H1 (cell line): ENCODE measurements around the gene MAP3K13. TPM values are rescaled to one million over a fixed set of nuclear protein-coding genes. Genes with fewer than 3 reads are reported as not detected.

Experiments
- CTCF ChIA-PET: fragments of 300-600 bp; sonication (Branson Sonifier 250); formaldehyde crosslinking; loops from one replicate; lab custom pipeline; 2021; ENCODE audit not compliant: partially characterized antibody; lab: Charles Lee
- POLR2A ChIA-PET: fragments of 300-600 bp; sonication (Branson Sonifier 250); formaldehyde crosslinking; loops from one replicate; lab custom pipeline; 2021; ENCODE audit warnings: inconsistent platforms; ENCODE audit not compliant: partially characterized antibody; lab: Charles Lee
- DNase-seq, 2 experiments: peaks; one replicate each; pipeline versions ENCODE4 v3.0.0 to v3.0.0-alpha.2; 2010 to 2022; ENCODE audit warnings: low spot score in 2 of 2, low read depth in 1 of 2, mixed read lengths in 1 of 2
- FAIRE-seq: peaks from 2 replicates; lab custom pipeline; 2011; peaks lifted over from hg19 to GRCh38; lab: Jason Lieb, UNC
- H2AFZ ChIP-seq: 2 replicates; pipeline ENCODE4 v1.8.1; 2012; ENCODE audit warnings: low read length, inconsistent platforms
- H2AK5ac ChIP-seq: 2 replicates; pipeline ENCODE4 v1.6.1; 2013; ENCODE audit warnings: low read depth, low read length
- H2BK120ac ChIP-seq: replicated peaks from 2 replicates; pipeline ENCODE3; 2013; ENCODE audit warnings: low read depth, low read length, inconsistent platforms
- H2BK12ac ChIP-seq: 2 replicates; pipeline ENCODE4 v1.6.1; 2013; ENCODE audit warnings: low read depth, low read length
- H2BK15ac ChIP-seq: 2 replicates; pipeline ENCODE4 v1.6.1; 2013; ENCODE audit warnings: low read length
- H2BK20ac ChIP-seq: 2 replicates; pipeline ENCODE4 v1.6.1; 2013; ENCODE audit warnings: low read length
- H2BK5ac ChIP-seq: 2 replicates; pipeline ENCODE4 v1.6.1; 2013; ENCODE audit warnings: low read depth, low read length
- H3K14ac ChIP-seq: 2 replicates; pipeline ENCODE4 v1.6.1; 2013; ENCODE audit warnings: inconsistent platforms; ENCODE audit not compliant: insufficient read length
- H3K18ac ChIP-seq: 2 replicates; pipeline ENCODE4 v1.6.1; 2013; ENCODE audit warnings: low read length; ENCODE audit errors: extremely low read depth
- H3K23ac ChIP-seq: 2 replicates; pipeline ENCODE4 v1.6.1; 2013; ENCODE audit warnings: inconsistent platforms; ENCODE audit not compliant: insufficient read length
- H3K23me2 ChIP-seq: 2 replicates; pipeline ENCODE4 v1.6.1; 2013; ENCODE audit warnings: low read depth, low read length
- H3K27ac ChIP-seq: 2 replicates; pipeline ENCODE4 v1.6.1; 2011; ENCODE audit warnings: low read depth, low read length, inconsistent platforms
- H3K27me3 ChIP-seq, 4 experiments: replicated peaks in 1 of 4; 1 replicate in 1 of 4; 2 replicates in 3 of 4; pipeline versions ENCODE4 v1.6.1 to v1.8.1; 2011 to 2013; ENCODE audit warnings: low read length in 3 of 4, mild to moderate bottlenecking in 3 of 4, inconsistent platforms in 2 of 4, mixed read lengths in 2 of 4, moderate library complexity in 1 of 4; ENCODE audit not compliant: control insufficient read depth in 3 of 4, insufficient read depth in 3 of 4; ENCODE audit errors: extremely low read depth in 1 of 4
- H3K36me3 ChIP-seq, 4 experiments: 2 replicates each; pipeline versions ENCODE4 v1.6.1 to v1.8.1; 2011 to 2013; ENCODE audit warnings: mild to moderate bottlenecking in 4 of 4, low read length in 3 of 4, moderate library complexity in 2 of 4, control low read depth in 1 of 4, inconsistent platforms in 1 of 4; ENCODE audit not compliant: insufficient read depth in 4 of 4, control insufficient read depth in 2 of 4
- H3K4ac ChIP-seq: replicated peaks from 2 replicates; pipeline ENCODE3; 2013; ENCODE audit warnings: low read length, low read depth, mixed read lengths, inconsistent platforms; ENCODE audit not compliant: insufficient read length
- H3K4me1 ChIP-seq, 4 experiments: replicated peaks in 1 of 4; 1 replicate in 1 of 4; 2 replicates in 3 of 4; pipeline versions ENCODE4 v1.6.1 to v1.8.1; 2011 to 2013; ENCODE audit warnings: low read length in 3 of 4, inconsistent platforms in 2 of 4, mixed read lengths in 1 of 4; ENCODE audit not compliant: insufficient read depth in 4 of 4, control insufficient read depth in 3 of 4
- H3K4me2 ChIP-seq, 2 experiments: 2 replicates each; pipeline versions ENCODE4 v1.6.1 to v1.8.1; 2011 to 2013; ENCODE audit warnings: low read depth in 2 of 2, low read length in 2 of 2, control low read depth in 1 of 2, inconsistent platforms in 1 of 2, mild to moderate bottlenecking in 1 of 2; ENCODE audit not compliant: insufficient read depth in 1 of 2
- H3K4me3 ChIP-seq, 4 experiments: fragments of 200-600, 300-600 bp in 1 of 4; sonication (generic), shearing (Covaris generic), sonication (Bioruptor Twin) in 1 of 4; 2 replicates each; pipeline versions ENCODE4 v1.5.1 to v1.8.1; 2011 to 2016; ENCODE audit warnings: low read length in 4 of 4, low read depth in 3 of 4, control low read depth in 2 of 4, inconsistent platforms in 2 of 4, mild to moderate bottlenecking in 2 of 4, mixed read lengths in 1 of 4, moderate library complexity in 1 of 4; ENCODE audit not compliant: insufficient read depth in 2 of 4; ENCODE audit errors: extremely low read depth in 1 of 4
- H3K56ac ChIP-seq: replicated peaks from 2 replicates; pipeline ENCODE3; 2013; ENCODE audit warnings: low read depth, mild to moderate bottlenecking, mixed read lengths, low read length, inconsistent platforms; ENCODE audit not compliant: insufficient read length
- H3K79me1 ChIP-seq: 2 replicates; pipeline ENCODE4 v1.6.1; 2013; ENCODE audit warnings: low read depth, low read length, control low read depth
- H3K79me2 ChIP-seq, 2 experiments: 2 replicates each; pipeline versions ENCODE4 v1.6.1 to v1.8.1; 2012 to 2013; ENCODE audit warnings: low read length in 2 of 2, mild to moderate bottlenecking in 2 of 2, inconsistent platforms in 1 of 2; ENCODE audit not compliant: insufficient read depth in 2 of 2, control insufficient read depth in 1 of 2
- H3K9ac ChIP-seq, 4 experiments: replicated peaks in 1 of 4; 1 replicate in 1 of 4; 2 replicates in 3 of 4; pipeline versions ENCODE4 v1.6.1 to v1.8.1; 2011 to 2013; ENCODE audit warnings: low read depth in 3 of 4, low read length in 3 of 4, control low read depth in 2 of 4, mild to moderate bottlenecking in 2 of 4, moderate library complexity in 2 of 4, inconsistent platforms in 1 of 4; ENCODE audit errors: extremely low read depth in 1 of 4
- H3K9me3 ChIP-seq, 2 experiments: 2 replicates each; pipeline versions ENCODE4 v1.6.1 to v1.8.1; 2012 to 2013; ENCODE audit warnings: mild to moderate bottlenecking in 2 of 2, moderate library complexity in 2 of 2, control low read depth in 1 of 2, inconsistent platforms in 1 of 2, low read depth in 1 of 2, low read length in 1 of 2, mixed read lengths in 1 of 2; ENCODE audit not compliant: insufficient read depth in 2 of 2
- H4K20me1 ChIP-seq, 2 experiments: replicated peaks in 1 of 2; 2 replicates each; pipeline versions ENCODE3 to v1.8.1; 2011 to 2013; ENCODE audit warnings: inconsistent platforms in 2 of 2, low read length in 2 of 2, mild to moderate bottlenecking in 1 of 2; ENCODE audit not compliant: insufficient read depth in 2 of 2, control insufficient read depth in 1 of 2
- H4K5ac ChIP-seq: 2 replicates; pipeline ENCODE4 v1.6.1; 2013; ENCODE audit warnings: low read length, low read depth, mixed read lengths, inconsistent platforms; ENCODE audit not compliant: insufficient read length
- H4K8ac ChIP-seq: 2 replicates; pipeline ENCODE4 v1.8.0; 2013; ENCODE audit warnings: mild to moderate bottlenecking, moderate library complexity, low read length, inconsistent platforms; ENCODE audit not compliant: insufficient read depth; ENCODE audit errors: extremely low read depth
- H4K91ac ChIP-seq: replicated peaks from 2 replicates; pipeline ENCODE3; 2013; ENCODE audit warnings: low read length, mixed read lengths, inconsistent platforms; ENCODE audit not compliant: insufficient read length
- CBX5 ChIP-seq: fragments of 300-800, 300-1000 bp; sonication (generic); IDR thresholded peaks from 2 replicates; pipeline ENCODE4 v1.7.1; 2016; ENCODE audit warnings: antibody characterized with exemption, low read length, low read depth
- CREB1 ChIP-seq: IDR thresholded peaks from 2 replicates; pipeline ENCODE4 v1.6.1; 2012; ENCODE audit warnings: inconsistent platforms
- HDAC2 ChIP-seq, 2 experiments: fragments of 300-600 bp in 1 of 2; sonication (generic) in 1 of 2; IDR thresholded peaks; 2 replicates each; pipeline ENCODE4 v1.6.1; 2011 to 2012; ENCODE audit warnings: low read depth in 2 of 2, low read length in 2 of 2, mild to moderate bottlenecking in 2 of 2, moderate library complexity in 2 of 2, borderline replicate concordance in 1 of 2, inconsistent platforms in 1 of 2
- POLR2A ChIP-seq, 2 experiments: IDR thresholded peaks; 1 replicate in 1 of 2; 2 replicates in 1 of 2; pipeline ENCODE4 v1.6.1; 2011; ENCODE audit warnings: low read depth in 2 of 2, low read length in 2 of 2, mild to moderate bottlenecking in 2 of 2; ENCODE audit errors: control extremely low read depth in 1 of 2
- ZNF274 ChIP-seq: IDR thresholded peaks from 2 replicates; pipeline ENCODE4 v1.7.0; 2012; ENCODE audit warnings: low read length, borderline replicate concordance; ENCODE audit errors: extremely low read depth
- WGBS, 2 experiments: shearing (Covaris generic) in 1 of 2; methylation state at CpG; one replicate each; pipeline versions ENCODE4 v1.1.6 to v1.1.7; 2013 to 2015; ENCODE audit warnings: low lambda C conversion rate in 2 of 2, mixed read lengths in 2 of 2, inconsistent platforms in 1 of 2, low coverage in 1 of 2, missing lambda C conversion rate in 1 of 2; ENCODE audit not compliant: insufficient replicate concordance in 2 of 2, insufficient coverage in 1 of 2, insufficient read length in 1 of 2; ENCODE audit errors: extremely low coverage in 1 of 2, missing lambda C conversion rate in 1 of 2; 5-methylcytosine and 5-hydroxymethylcytosine counted together
- polyA plus RNA-seq, 7 experiments: library from polyadenylated mRNA; depleted of rRNA in 3 of 7; stranded (reverse) in 5 of 7; unstranded in 2 of 7; fragments of >200 nt in 5 of 7; fragments of 200-250 nt in 2 of 7; gene quantifications; 1 replicate in 5 of 7; 2 replicates in 1 of 7; 4 replicates in 1 of 7; pipeline versions ENCODE4 v1.2.1 to v1.2.3, GENCODE V29; 2011 to 2013; ENCODE audit warnings: missing spikeins in 2 of 7, mixed read lengths in 2 of 7
- total RNA-seq: library from RNA; stranded (reverse); fragmentation: NEBNext Ultra II Directional; extraction: Animal tissue kit (Norgen Biotek cat#: 25700); gene quantifications from 2 replicates; pipeline ENCODE4 v1.2.1, GENCODE V29; 2021

The MAP3K13 gene
- total and polyA plus RNA-seq, 2 of the 8 experiments (the other 6 are each of a cell fraction or from before 2014, with no cell fraction given), result 6.8 to 17.9 TPM

- no peak overlapping the region for H2BK15ac ChIP-seq
Measured at GRCh38 chr3:185424435-185424834, 61.5 kb downstream of the MAP3K13 start.

More at GRCh38 chr3:185424435-185424834, 61.5 kb downstream of the MAP3K13 start:
- Histone ChIP-seq H4K8ac (no peak overlapping the region), H3K23ac (no peak overlapping the region), H2AFZ (no peak overlapping the region), H2BK20ac (no peak overlapping the region), H3K18ac (no peak overlapping the region), H3K4ac (no peak overlapping the region), H3K9me3 (no peaks in the 10 kb centered on the region), H3K27me3 (no peaks in the 10 kb centered on the region), H3K36me3 (no peaks in the 10 kb centered on the region), H2AK5ac (no peak overlapping the region), H3K14ac (no peak overlapping the region), H2BK12ac (no peak overlapping the region), H3K79me2 (no peaks in the 10 kb centered on the region), H4K5ac (no peak overlapping the region), H4K20me1 (no peaks in the 10 kb centered on the region), H3K23me2 (no peaks in the 10 kb centered on the region), H2BK5ac (no peak overlapping the region), H2BK120ac (no peak overlapping the region), H3K56ac (no peak overlapping the region), H3K4me2 (no peak overlapping the region), H3K79me1 (no peaks in the 10 kb centered on the region), H3K9ac (no peak overlapping the region), H3K27ac (no peak overlapping the region), H4K91ac (no peak overlapping the region), H3K4me1 (no peaks in the 10 kb centered on the region), H3K4me3 (no peak overlapping the region)
- DNase-seq, result no peak
- WGBS, 2 experiments, result 83% methylated on average over 1 of the region's 1 CpG; no CpG with 5 or more reads in 1 of the 2 experiments
- ChIA-PET CTCF (interaction anchor here (1.1 to 2.3 kb wide), 3 partner anchors 12 to 71 kb away, joined by 3 to 8 read pairs (median 4); no protein-coding TSS in a partner anchor), POLR2A (no interaction called here)
- TF ChIP-seq CREB1, result no peak
- no peak for TF ChIP-seq HDAC2 (IDR thresholded peaks at IDR 0.05; ENCODE audit: borderline replicate concordance in 1 of 2, low read depth in 2 of 2, low read length in 2 of 2)
- TF ChIP-seq POLR2A (IDR thresholded peaks at IDR 0.05; ENCODE audit: control extremely low read depth in 1 of 2, low read depth in 2 of 2, low read length in 2 of 2), result no peak
- TF ChIP-seq CBX5, result no peak
- no peak for TF ChIP-seq ZNF274
- FAIRE-seq, result no peak
